Neuron (in vitro differentiated cells): ENCODE data around the gene PARD3.

Experiments used
- H2AFZ ChIP-seq: one replicate; pipeline ENCODE4 v1.6.1; 2013; ENCODE audit warnings: low read depth, mild to moderate bottlenecking, inconsistent platforms, low read length, moderate library complexity
- H3K27me3 ChIP-seq: one replicate; pipeline ENCODE4 v1.6.1; 2013; ENCODE audit warnings: low read length; ENCODE audit not compliant: insufficient read depth
- H3K36me3 ChIP-seq: one replicate; pipeline ENCODE4 v1.6.1; 2013; ENCODE audit warnings: low read length; ENCODE audit not compliant: insufficient read depth
- H3K4me1 ChIP-seq: one replicate; pipeline ENCODE4 v1.6.1; 2013; ENCODE audit warnings: low read length; ENCODE audit not compliant: insufficient read depth
- H3K4me3 ChIP-seq: 2 replicates; pipeline ENCODE4 v1.5.1; 2013; ENCODE audit warnings: mild to moderate bottlenecking, low read length, moderate library complexity
- H3K9me3 ChIP-seq: one replicate; pipeline ENCODE4 v1.6.1; 2013; ENCODE audit warnings: low read length

The PARD3 gene

GRCh38 chr10:34816085-34816496, 995 bp upstream of the PARD3 start:
- Histone ChIP-seq H2AFZ (peak overlapping the region; percentile 77), H3K4me1 (peaks cover 39% of the 10 kb centered on the region), H3K36me3 (no peaks in the 10 kb centered on the region), H3K4me3 (peak overlapping the region; percentile 96), H3K27me3 (no peaks in the 10 kb centered on the region), H3K9me3 (no peaks in the 10 kb centered on the region)

- no peaks in the 10 kb centered on the region for H3K36me3 ChIP-seq
- H3K4me3 ChIP-seq, result peak overlapping the region; percentile 96
- no peaks in the 10 kb centered on the region for H3K9me3 ChIP-seq
- H3K4me1 ChIP-seq, result peaks cover 50% of the 10 kb centered on the region
- no peaks in the 10 kb centered on the region for H3K27me3 ChIP-seq
- peak overlapping the region; percentile 69 for H2AFZ ChIP-seq
These were observed 247 bp downstream of the PARD3 start for GRCh38 chr10:34814913-34815184.

DNA sequence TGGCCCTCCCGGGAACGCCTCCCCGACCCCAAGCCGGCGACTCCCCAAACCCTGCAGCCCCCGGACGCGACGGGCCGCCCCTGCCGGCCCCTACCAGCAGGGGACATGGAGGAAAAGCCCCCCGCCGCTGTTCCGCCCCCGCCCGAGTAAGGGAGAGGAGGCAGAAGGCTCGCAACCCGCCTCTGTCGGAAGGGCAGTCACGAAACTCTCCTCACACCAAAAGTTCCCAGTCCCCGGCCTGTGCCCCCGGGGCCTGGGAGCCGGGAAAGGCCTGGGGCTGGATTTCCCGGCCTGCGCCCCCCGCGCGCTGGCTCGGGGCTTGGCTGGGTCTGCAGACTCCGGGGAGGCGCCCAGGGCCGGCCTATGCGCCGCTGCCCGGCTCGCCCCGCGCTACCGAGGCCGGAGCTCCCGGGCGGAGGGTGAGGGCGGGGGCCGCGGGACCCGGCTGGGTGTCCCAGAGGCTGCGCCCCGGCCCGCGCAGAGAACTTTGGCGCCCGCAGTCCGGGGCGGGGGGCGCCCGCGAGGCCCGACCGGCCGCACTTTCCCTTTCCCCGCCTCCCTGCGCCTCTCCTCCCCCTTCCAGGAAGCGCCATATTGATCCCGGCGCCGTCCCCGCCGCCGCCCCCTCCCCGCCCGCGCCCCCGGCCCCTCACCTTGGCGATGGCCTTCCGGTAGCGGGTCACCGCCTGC, 728 bp downstream of the PARD3 start:
- H3K27me3 ChIP-seq, result no peaks in the 10 kb centered on the region
- H3K36me3 ChIP-seq, result no peaks in the 10 kb centered on the region
- peaks cover 55% of the 10 kb centered on the region for H3K4me1 ChIP-seq
- peak overlapping the region; percentile 96 for H3K4me3 ChIP-seq
- H3K9me3 ChIP-seq, result no peaks in the 10 kb centered on the region
- peak overlapping the region; percentile 69 for H2AFZ ChIP-seq

DNA sequence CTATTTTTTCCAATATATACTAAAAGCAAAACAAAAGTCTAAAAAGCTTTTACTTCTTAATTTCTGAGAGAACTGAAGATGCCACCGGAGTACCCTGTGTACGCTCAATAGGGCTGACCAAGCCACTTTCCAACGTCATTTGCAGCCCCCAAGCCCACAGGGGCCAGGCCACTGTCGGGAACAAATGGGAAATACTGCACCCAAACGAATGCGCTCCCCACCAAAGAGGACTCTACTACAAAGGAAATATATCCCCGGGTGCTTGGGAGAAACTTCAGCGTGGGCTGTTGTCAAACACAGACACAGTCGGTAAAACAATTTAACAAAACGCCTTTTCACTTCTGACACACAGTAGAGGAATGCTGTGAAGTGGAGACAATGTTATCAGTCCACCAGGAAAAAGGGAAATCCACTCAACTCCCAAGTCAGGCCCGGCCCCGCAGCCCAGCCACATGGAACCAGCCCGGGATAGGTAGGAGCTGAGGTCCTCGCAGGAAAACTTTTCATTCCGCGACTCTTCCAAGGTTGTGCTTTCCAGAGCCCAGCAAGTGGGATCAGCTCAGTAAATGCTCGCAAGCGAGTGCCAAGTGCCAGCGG, 1.4 kb downstream of the PARD3 start:
- peak overlapping the region; percentile 96 for H3K4me3 ChIP-seq
- H3K27me3 ChIP-seq, result no peaks in the 10 kb centered on the region
- peak overlapping the region; percentile 69 for H2AFZ ChIP-seq
- no peaks in the 10 kb centered on the region for H3K36me3 ChIP-seq
- no peaks in the 10 kb centered on the region for H3K9me3 ChIP-seq
- H3K4me1 ChIP-seq, result peaks cover 61% of the 10 kb centered on the region

DNA sequence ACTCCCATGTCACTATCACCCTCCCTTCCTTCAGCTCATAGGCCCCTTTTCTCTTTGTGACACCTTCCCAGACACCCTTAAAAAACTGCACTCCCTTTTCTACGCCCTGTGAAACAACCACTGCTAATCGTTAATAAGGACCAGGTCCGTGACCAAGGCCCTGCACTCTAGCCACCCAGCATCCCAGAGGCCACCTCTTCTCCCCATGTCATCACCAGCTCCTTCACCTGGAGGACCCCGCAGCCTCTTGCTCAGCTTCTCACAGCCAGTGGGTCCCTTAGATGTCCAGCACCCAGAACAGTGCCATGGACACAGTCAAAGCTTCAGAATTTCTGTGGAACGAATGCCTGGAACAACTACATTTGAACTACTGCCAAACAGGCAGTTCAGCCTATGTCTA, 2.3 kb downstream of the PARD3 start:
- Histone ChIP-seq H3K9me3 (no peaks in the 10 kb centered on the region), H3K4me3 (peak overlapping the region; percentile 96), H2AFZ (no peak overlapping the region), H3K36me3 (no peaks in the 10 kb centered on the region), H3K27me3 (no peaks in the 10 kb centered on the region), H3K4me1 (peaks cover 67% of the 10 kb centered on the region)

DNA sequence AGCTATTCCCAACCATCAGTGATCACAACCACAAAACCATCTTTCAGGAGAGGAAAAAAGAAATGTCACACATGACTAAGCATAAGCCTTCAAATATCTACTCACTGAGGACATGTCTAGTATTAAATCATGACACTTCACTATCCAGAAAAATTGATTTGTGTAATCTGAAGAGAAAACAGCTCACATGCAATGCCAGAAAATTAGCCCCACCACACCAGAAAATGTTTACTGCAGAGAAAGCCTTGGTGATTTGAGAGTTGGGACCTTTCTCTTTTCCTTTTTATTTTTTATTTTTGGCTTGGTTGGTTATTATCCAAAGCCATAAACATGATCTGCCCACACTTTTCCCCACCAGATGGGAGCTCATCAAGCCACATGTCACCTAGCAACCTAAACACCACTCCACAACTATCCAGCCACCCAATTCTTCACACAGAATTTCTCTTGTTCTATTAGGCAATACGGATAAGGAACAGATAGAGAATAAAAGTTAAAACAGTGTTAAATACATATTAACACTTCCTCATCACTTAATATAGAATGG, 3.1 kb downstream of the PARD3 start:
- H2AFZ ChIP-seq, result no peak overlapping the region
- no peaks in the 10 kb centered on the region for H3K27me3 ChIP-seq
- H3K36me3 ChIP-seq, result no peaks in the 10 kb centered on the region
- H3K4me1 ChIP-seq, result peaks cover 67% of the 10 kb centered on the region
- H3K4me3 ChIP-seq, result no peak overlapping the region
- H3K9me3 ChIP-seq, result no peaks in the 10 kb centered on the region

DNA sequence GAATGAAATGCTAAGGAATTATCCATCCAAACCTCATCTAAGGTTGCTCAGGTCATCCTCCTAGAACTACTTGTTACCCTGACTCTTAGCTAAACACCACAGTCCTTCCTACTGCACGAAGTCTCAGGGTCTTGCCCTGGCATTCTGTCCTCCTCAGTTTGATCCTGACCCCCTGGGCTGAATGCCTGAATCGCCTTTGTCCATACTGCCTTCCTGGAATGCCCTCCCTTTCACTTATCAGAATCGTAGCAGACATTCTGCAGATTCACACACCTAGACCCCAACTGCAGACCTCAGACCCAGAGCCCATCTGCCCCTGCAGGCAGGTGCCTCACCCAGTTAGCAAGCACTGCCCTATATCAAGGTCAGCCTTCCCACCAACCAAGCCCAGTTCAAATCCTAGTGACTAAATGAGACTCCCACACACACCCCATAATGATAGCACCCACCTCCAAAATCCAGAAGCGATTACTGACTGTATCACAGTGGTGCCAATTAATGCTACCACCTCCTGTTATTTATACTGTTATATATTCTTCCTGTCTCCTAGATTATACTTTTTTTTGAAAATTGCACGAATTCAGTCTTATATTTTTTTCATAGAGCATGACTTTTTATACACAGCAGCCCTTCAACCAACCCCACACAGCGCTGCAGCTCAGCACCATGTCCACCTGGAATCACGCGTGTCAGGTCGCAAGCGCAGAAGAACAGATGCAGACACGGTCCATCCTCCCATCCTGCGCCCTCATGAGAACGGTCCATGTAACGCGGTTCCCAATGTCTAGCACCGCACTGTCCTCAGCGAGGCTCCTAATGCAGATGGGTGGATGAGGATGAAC, 3.7 kb downstream of the PARD3 start:
- H3K27me3 ChIP-seq, result no peaks in the 10 kb centered on the region
- H3K4me3 ChIP-seq, result no peak overlapping the region
- no peak overlapping the region for H2AFZ ChIP-seq
- H3K4me1 ChIP-seq, result peaks cover 63% of the 10 kb centered on the region
- H3K9me3 ChIP-seq, result no peaks in the 10 kb centered on the region
- no peaks in the 10 kb centered on the region for H3K36me3 ChIP-seq

- no peaks in the 10 kb centered on the region for H3K9me3 ChIP-seq
- no peak overlapping the region for H2AFZ ChIP-seq
- H3K4me3 ChIP-seq, result no peak overlapping the region
- peaks cover 57% of the 10 kb centered on the region for H3K4me1 ChIP-seq
- no peaks in the 10 kb centered on the region for H3K27me3 ChIP-seq
- H3K36me3 ChIP-seq, result no peaks in the 10 kb centered on the region
These were observed 5.3 kb downstream of the PARD3 start for GRCh38 chr10:34809796-34810195.

DNA sequence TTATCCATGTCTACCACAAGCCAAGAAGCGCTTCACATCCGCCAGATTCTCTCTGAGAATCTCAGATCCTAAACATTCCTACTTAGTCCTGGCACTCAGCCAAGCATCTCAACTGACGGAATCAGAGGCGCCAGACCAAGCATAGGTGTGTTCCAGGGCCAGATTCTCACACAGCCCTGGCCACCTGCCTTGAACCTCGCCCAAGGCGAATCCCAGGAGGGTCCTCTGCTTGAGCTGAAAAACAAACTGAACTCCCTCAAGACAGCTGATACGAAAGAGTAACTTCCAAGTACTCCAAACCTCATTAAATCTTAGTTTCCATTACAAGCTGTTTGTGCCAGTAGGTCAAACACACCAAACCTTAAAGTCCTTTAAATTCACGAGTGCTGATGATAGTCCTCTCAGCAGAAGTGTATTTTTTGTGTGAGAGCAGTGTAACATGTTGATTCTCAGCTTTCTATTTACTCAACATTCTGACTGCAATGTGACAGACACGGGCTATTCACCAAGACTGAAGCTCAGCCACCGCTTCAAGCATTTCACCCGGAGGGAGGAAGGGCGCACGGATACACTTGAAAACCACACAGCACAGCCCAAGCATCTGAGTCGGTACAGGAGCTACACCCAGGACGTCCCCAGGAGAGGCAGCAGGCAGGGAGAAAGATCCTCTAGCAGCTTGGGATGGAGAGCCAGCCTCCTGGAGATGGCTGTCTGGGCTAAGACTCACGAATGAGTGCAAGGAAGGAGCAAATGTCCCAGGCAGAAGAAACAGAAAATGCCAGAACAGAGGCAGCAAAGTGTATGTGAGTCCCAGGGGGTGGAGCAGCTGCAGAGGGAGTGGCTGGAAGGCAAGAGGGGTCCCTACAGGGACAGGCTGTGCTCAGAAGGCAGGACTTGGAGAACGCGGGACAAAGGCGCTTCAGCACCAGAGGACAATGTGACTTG, 6.0 kb downstream of the PARD3 start:
- Histone ChIP-seq H3K9me3 (no peaks in the 10 kb centered on the region), H3K4me3 (peak overlapping the region; percentile 17), H2AFZ (no peak overlapping the region), H3K36me3 (no peaks in the 10 kb centered on the region), H3K4me1 (peaks cover 57% of the 10 kb centered on the region), H3K27me3 (no peaks in the 10 kb centered on the region)

DNA sequence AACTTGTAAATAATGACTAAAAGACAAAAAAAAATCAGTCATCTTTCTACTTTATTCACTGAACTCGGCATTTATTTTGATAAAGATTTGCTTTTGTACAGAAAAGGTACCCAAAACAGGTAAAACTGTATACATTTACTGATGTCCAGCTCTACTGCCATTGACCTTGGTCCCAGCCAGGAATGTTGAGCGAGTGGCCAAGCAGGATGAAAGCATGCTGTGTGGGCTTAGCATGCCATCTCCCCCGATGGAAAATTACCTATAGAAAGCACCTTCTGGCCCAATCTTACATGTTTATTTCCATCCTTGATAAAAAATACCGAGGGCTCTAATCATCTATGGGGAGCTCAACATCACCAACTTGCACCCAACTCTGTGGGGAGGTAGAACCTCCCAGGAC, 6.8 kb downstream of the PARD3 start:
- Histone ChIP-seq H3K9me3 (no peaks in the 10 kb centered on the region), H3K4me1 (peaks cover 51% of the 10 kb centered on the region), H3K36me3 (no peaks in the 10 kb centered on the region), H3K27me3 (no peaks in the 10 kb centered on the region), H2AFZ (no peak overlapping the region), H3K4me3 (no peak overlapping the region)

- H2AFZ ChIP-seq, result no peak overlapping the region
- H3K9me3 ChIP-seq, result no peaks in the 10 kb centered on the region
- H3K27me3 ChIP-seq, result no peaks in the 10 kb centered on the region
- H3K36me3 ChIP-seq, result no peaks in the 10 kb centered on the region
- no peak overlapping the region for H3K4me3 ChIP-seq
- H3K4me1 ChIP-seq, result peaks cover 35% of the 10 kb centered on the region
These were observed 10.8 kb downstream of the PARD3 start for GRCh38 chr10:34804306-34804705.

DNA sequence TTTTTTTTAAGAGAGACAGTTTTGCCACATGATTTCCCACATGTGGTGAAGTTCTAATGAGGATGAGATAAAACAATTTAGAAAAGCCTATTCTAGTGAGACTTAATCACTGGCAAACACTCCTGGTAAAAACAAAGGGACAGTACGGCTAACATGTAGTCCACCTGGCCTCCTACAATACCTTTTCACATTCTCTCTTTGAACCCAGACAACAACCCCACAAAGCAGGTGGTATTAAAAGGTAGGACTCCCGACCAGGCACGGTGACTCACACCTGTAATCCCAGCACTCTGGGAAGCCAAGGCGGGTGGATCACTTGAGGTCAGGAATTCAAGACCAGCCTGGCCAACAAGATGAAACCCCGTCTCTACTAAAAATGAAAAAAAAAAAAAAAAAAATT, 12.4 kb downstream of the PARD3 start:
- H3K9me3 ChIP-seq, result no peaks in the 10 kb centered on the region
- H3K27me3 ChIP-seq, result no peaks in the 10 kb centered on the region
- no peak overlapping the region for H2AFZ ChIP-seq
- H3K36me3 ChIP-seq, result no peaks in the 10 kb centered on the region
- H3K4me1 ChIP-seq, result peaks cover 23% of the 10 kb centered on the region
- H3K4me3 ChIP-seq, result no peak overlapping the region
